ENCODE results near the gene GOLGA2. TPM values are rescaled to one million over a fixed set of nuclear protein-coding genes. Genes with fewer than 3 reads are reported as not detected.

The GOLGA2 gene
- polyA plus RNA-seq, 1 of the 3 experiments (the other 2 are of a cell fraction) = 103 TPM

DNA sequence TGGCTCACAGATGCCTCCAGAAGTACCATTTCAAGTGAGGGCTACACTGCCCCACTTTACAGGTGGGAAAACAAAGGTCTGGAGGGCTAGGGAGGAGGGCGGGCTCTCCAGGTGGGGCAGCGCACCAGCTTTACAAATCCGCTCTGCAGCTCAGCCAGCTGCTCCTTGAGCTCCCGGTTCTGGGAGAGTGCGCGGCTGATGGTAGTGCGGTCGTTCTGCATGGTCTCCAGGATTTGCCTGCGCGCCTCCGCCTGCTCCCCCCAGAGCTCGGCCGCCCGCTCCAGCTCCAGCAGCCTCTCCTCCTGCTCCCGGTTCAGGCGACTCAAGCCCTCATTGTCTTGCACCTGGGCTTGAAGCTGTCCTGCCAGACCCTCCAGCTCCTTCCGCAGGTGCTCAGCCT lies 15.5 kb downstream of the GOLGA2 start:
- no peaks in the 10 kb centered on the region for H3K79me2 ChIP-seq (ENCODE audit: insufficient read depth)
- H3K27me3 ChIP-seq (ENCODE audit: insufficient read depth) = no peaks in the 10 kb centered on the region
- WGBS (ENCODE audit: low lambda C conversion rate) = 97% methylated on average over 17 of the region's 17 CpGs
- ChIA-PET POLR2A (interaction anchor here (1.3 kb wide), 1 partner anchor 16 kb away, joined by 3 read pairs; the partner anchor contains the start of genes GOLGA2 and SWI5), CTCF (interaction anchor here (1.0 to 1.6 kb wide), 2 partner anchors 69 to 81 kb away, joined by 3 read pairs; partner anchors contain the start of gene CIZ1)
- no peak overlapping the region for H2AFZ ChIP-seq (ENCODE audit: low read depth)
- TF ChIP-seq MXI1 (IDR thresholded peaks at IDR 0.05; ENCODE audit: low read depth, low read length) = no peak
- TF ChIP-seq TCF12 (IDR thresholded peaks at IDR 0.05) = no peak
- no peak for TF ChIP-seq RAD21 (IDR thresholded peaks at IDR 0.05; ENCODE audit: low read length)
- no peak for TF ChIP-seq RXRA (IDR thresholded peaks at IDR 0.05; ENCODE audit: borderline replicate concordance, low read depth)
- TF ChIP-seq YY1 (IDR thresholded peaks at IDR 0.05; ENCODE audit: low read depth) = no peak
- TF ChIP-seq, protein P1, sequence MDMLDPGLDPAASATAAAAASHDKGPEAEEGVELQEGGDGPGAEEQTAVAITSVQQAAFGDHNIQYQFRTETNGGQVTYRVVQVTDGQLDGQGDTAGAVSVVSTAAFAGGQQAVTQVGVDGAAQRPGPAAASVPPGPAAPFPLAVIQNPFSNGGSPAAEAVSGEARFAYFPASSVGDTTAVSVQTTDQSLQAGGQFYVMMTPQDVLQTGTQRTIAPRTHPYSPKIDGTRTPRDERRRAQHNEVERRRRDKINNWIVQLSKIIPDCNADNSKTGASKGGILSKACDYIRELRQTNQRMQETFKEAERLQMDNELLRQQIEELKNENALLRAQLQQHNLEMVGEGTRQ (IDR thresholded peaks at IDR 0.05; ENCODE audit: borderline replicate concordance, low read depth, low read length) = no peak
- TF ChIP-seq FOXJ3 (CRISPR knock-in tag; IDR thresholded peaks at IDR 0.05) = no peak
- TF ChIP-seq FOXM1 (IDR thresholded peaks at IDR 0.05; ENCODE audit: low read depth) = no peak
- TF ChIP-seq, protein P2, sequence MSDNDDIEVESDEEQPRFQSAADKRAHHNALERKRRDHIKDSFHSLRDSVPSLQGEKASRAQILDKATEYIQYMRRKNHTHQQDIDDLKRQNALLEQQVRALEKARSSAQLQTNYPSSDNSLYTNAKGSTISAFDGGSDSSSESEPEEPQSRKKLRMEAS (IDR thresholded peaks at IDR 0.05; ENCODE audit: low read depth) = no peak
- TF ChIP-seq EZH2phosphoT487 (IDR thresholded peaks at IDR 0.05; ENCODE audit: borderline replicate concordance, low read depth) = no peak
- no peak for TF ChIP-seq POLR2AphosphoS5 (IDR thresholded peaks at IDR 0.05; ENCODE audit: low read depth, low read length)
- TF ChIP-seq, protein P3, sequence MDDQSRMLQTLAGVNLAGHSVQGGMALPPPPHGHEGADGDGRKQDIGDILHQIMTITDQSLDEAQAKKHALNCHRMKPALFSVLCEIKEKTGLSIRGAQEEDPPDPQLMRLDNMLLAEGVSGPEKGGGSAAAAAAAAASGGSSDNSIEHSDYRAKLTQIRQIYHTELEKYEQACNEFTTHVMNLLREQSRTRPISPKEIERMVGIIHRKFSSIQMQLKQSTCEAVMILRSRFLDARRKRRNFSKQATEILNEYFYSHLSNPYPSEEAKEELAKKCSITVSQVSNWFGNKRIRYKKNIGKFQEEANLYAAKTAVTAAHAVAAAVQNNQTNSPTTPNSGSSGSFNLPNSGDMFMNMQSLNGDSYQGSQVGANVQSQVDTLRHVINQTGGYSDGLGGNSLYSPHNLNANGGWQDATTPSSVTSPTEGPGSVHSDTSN (IDR thresholded peaks at IDR 0.05) = no peak
- TF ChIP-seq, protein P4, sequence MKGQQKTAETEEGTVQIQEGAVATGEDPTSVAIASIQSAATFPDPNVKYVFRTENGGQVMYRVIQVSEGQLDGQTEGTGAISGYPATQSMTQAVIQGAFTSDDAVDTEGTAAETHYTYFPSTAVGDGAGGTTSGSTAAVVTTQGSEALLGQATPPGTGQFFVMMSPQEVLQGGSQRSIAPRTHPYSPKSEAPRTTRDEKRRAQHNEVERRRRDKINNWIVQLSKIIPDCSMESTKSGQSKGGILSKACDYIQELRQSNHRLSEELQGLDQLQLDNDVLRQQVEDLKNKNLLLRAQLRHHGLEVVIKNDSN (IDR thresholded peaks at IDR 0.05; ENCODE audit: borderline replicate concordance, low read depth) = no peak
- TF ChIP-seq GATA2 (CRISPR knock-in tag; IDR thresholded peaks at IDR 0.05) = no peak
- no peak for TF ChIP-seq SMC3 (IDR thresholded peaks at IDR 0.05; ENCODE audit: low read depth, low read length)
- no peak for TF ChIP-seq TEAD4 (IDR thresholded peaks at IDR 0.05; ENCODE audit: borderline replicate concordance, insufficient read depth)
- TF ChIP-seq EP300 (IDR thresholded peaks at IDR 0.05; ENCODE audit: borderline replicate concordance in 1 of 2, low read depth in 1 of 2, low read length in 1 of 2) = no peak
- TF ChIP-seq FOSL2 (IDR thresholded peaks at IDR 0.05; ENCODE audit: borderline replicate concordance, low read depth) = no peak
- H4K20me1 ChIP-seq (ENCODE audit: insufficient read depth) = no peaks in the 10 kb centered on the region
- peaks cover 20% of the 10 kb centered on the region for H3F3A ChIP-seq (replicated peaks; ENCODE audit: insufficient read depth)
- DNase-seq = no peak
- H3K36me3 ChIP-seq (replicated peaks in 1 of 2; ENCODE audit: control insufficient read depth in 1 of 2, insufficient read depth in 2 of 2, low read length in 1 of 2) = peaks cover 35 to 65% of the 10 kb centered on the region in 2 experiments
- no peak overlapping the region for H3K4me3 ChIP-seq (ENCODE audit: low read depth in 2 of 2, low read length in 1 of 2)
- no peak overlapping the region for H3K9ac ChIP-seq
- no peak overlapping the region for H3K4me2 ChIP-seq
- H3K9me3 ChIP-seq = no peaks in the 10 kb centered on the region
- H3K9me2 ChIP-seq = no peaks in the 10 kb centered on the region
- peaks cover 0 to 3% of the 10 kb centered on the region in 2 experiments; a peak in 1 of 4 replicates for H3K4me1 ChIP-seq (ENCODE audit: control insufficient read depth in 1 of 2, insufficient read depth in 2 of 2, low read depth in 1 of 2, low read length in 1 of 2)
- H3K27ac ChIP-seq (ENCODE audit: low read depth in 2 of 2, low read length in 1 of 2) = no peak overlapping the region
